Stimulated activated CD8-positive, alpha-beta memory T cell treated with anti-CD3 and anti-CD28 coated beads, Interleukin-2, amount 100 ng/mL, for 48 hours (primary cell): Measurements from ENCODE around the gene HEMGN.
A peak's percentile ranks its signal among the peaks of the same experiment; 100 is the strongest.

ENCODE experiments used
- DNase-seq, 2 donors: peaks; one replicate each; pipeline ENCODE4 v3.0.0-alpha.2; 2020; ENCODE audit warnings: low read depth in 2 of 2

HEMGN gene

DNA sequence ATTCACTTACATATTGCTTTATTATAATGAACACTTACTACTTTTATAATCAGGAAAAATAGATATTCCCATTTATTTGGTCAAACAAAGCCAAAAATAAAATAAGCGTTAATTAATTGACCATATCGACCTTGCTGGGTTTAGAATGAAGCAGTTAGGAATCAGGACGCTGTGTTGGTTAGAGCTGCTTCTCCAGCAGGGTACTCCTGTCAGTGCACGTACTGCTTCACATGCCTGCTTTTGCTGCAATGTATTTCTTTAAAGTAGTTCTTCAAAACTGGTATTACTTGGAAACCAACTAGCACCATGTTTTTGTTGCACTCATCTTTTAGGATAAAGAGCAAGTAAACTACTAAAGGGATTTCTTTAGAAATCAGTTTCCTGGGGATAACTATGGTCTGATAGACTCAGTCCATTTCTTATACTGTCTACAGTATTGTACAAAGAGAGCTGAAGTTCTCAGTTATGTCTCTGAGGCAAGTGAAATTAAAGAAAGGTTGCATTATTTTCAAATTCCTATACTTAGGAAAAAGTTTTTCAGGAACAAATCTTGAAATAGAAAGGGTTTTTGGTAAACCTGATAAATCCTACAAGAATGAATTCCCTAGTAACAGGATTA lies 8.9 kb downstream of the HEMGN start:
- DNase-seq: no peak

DNA sequence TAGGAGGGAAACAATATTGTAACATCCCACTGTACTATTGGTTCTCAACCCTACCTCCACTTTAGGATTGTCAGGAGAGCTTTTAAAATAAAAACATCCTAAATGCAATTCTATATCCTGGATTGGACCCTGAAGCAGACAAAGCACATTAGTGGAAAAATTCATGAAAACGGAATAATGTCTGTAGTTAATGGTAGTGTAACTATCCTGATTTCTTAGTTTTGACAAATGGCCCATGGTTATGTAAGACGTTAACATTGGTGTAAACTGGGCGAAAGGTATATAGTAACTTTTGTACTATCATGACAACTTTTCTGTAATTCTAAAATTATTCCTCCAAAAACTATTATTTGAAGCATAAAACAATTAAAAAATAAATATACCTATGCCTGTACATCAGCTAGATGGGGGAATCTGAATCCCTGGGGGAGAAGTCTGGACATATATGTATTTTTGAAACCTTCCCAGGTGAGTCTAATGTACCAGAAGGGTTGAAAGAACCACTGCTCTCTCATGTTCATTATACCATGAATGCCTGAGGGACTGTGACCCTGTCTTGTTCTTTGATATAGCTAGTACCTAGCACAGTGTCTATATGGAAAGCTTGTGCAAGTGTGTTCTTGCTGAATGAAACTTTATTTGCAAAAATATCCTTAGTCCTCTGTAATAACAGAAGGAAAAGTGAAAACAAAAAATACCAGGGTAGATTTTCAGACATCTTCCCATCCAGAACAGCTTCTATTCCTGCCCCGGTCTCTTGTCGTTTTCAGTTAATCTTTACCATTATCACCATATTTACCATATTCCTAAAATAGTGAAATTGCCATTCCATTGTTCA lies 12.3 kb downstream of the HEMGN start:
- no peak for DNase-seq

GRCh38 chr9:97924386-97924785 lies 13.6 kb downstream of the HEMGN start:
- no peak for DNase-seq

- DNase-seq: peak; percentile 30 to 51
Observed at GRCh38 chr9:97923529-97924108, 14.4 kb downstream of the HEMGN start.

GRCh38 chr9:97921959-97922724 lies 15.8 kb downstream of the HEMGN start, which contains the start of gene TRMO:
Gene TRMO, minus strand, starts transcription at chr9:97922500. Its CDS starts 7 bp downstream, at chr9:97922493.
- DNase-seq: peak; percentile 98

GRCh38 chr9:97919217-97919813 lies 18.7 kb downstream of the HEMGN start:
- no peak for DNase-seq

DNA sequence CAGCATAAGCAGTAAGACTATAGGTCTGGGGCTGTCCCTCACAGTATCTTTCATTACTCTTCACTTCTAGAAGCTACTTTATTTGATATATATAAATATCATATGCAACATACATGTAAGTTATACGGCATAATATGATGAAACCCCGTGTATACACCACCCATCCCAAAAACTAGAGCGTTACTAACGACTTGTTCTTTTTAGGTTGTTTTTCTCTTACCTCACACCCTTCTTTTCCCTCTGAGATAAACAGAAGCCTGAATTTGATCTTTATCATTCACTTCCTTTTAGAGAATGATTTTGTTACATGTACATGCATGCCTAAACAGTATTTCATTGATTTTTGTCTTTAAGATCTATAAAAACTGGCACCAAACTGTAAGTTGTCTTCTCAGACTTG lies 19.4 kb downstream of the HEMGN start:
- DNase-seq: no peak

DNA sequence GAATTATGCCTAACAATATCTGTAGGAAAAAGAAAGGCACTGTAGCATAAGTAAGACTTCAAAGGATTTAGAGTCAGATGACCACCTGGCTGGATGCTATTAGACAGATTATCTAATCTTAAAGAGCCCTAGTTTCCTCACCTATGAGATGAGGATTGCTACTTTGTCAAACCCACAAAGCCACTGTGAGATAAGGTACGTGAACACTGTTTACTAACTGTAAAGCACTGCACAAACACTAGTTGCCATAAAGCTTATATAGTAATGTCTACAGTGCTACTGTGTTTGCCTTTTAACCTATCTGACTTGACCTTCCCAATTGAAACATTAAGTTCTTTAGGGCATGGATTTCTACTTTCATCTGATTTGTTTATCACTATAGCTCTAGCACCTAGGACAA lies 26.0 kb downstream of the HEMGN start:
- no peak for DNase-seq

GRCh38 chr9:97911528-97911927 lies 26.4 kb downstream of the HEMGN start:
- no peak for DNase-seq

DNA sequence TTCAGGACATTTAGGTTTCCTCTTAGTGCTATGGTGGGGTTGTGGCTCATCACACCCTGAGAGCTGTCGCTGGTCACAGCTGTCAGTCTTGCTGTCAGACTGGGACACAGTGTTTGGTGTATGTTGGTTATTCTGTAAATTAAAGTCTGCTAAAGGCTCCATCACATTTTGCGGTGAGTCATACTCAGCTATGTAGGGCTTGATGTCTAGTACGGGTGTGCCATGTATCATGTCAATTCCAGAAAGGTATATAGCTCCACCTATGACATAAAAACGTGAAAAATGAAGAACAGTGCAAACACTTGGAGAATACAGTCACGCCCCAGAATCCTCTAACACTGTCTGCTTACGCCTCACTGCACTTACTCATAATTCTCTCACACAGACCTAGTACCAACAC lies 27.6 kb downstream of the HEMGN start:
- no peak for DNase-seq

DNA sequence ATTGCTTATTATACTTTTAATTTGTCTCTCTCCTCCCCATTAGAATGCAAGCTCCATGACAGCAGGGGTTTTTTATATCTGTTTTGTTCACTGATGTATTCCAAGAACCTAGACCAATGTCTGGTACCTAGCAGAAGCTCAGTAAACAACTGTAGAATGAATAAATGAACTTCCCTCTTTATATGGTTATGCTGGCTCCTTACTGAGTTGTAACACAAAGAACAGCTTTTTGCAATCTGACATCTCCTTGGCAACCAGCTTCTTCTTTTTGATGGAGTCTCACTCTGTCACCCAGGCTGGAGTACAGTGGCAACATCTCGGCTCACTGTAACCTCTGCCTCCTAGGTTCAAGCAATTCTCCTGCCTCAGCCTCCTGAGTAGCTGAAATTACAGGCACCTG lies 29.3 kb downstream of the HEMGN start:
- no peak for DNase-seq

- no peak for DNase-seq
Observed at GRCh38 chr9:97907632-97908031, 30.3 kb downstream of the HEMGN start.

- DNase-seq: no peak
Observed at GRCh38 chr9:97907046-97907445, 30.9 kb downstream of the HEMGN start.

GRCh38 chr9:97906236-97906831 lies 31.6 kb downstream of the HEMGN start:
- DNase-seq: no peak

DNA sequence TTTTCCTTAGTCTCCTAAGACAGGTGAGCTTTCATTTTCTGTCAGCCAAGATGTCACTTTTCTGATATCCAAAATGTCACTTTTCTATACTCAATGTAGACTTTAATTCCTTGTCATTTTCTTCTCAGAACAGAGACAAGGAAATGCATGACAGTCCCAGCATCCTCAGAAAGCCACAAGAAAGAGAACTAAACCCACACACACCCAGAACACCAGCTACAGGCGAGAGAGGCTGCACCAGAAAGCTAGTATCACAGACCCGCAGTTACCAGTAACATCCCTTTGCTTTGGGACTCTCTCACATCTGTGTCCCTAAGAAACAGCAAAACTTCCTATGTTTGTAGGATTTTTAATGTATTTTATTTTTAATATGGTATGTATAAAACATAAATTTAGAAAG lies 32.7 kb downstream of the HEMGN start:
- no peak for DNase-seq

- no peak for DNase-seq
Observed at GRCh38 chr9:97904725-97905124, 33.2 kb downstream of the HEMGN start.

GRCh38 chr9:97903177-97903576 lies 34.8 kb downstream of the HEMGN start:
- DNase-seq: no peak

- no peak for DNase-seq
Observed at GRCh38 chr9:97900738-97901565, 37.0 kb downstream of the HEMGN start.

DNA sequence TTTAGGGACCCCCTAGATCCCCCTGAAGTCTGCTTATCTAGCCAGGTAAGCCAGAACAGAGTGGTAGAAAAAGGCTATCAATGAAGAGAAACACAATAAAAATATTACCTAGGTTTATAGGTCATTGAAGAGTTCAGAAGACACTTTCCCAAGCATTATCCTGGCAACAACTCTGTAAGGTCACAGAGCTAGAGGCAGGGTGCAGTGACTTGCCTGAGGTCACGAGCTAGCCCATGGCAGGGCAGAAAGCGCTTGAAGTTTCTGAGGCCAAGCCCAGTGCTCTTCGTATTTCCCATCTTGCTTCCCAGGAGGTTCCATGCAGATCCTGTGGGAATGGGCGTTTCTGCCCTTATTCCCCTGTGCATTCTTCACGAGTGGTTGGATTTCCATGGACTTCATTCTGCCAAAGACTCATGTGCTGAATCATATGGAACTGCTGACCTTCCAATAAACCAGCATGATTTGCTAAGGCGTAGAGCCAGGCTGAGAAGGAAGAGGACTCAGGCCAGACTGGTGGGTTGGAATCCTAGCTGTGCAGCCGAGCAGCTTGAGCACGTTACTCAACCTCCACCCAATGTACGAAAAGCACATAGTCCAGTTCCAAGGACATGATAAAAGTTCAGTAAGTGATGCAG lies 37.8 kb downstream of the HEMGN start:
- no peak for DNase-seq
